ENCODE results near the gene IL12RB1.
"Not testable (repeated sequence)": the region's sequence is repeated elsewhere in the genome, so short reads cannot be mapped to it uniquely, and the experiment has no call there.

Gene IL12RB1

DNA sequence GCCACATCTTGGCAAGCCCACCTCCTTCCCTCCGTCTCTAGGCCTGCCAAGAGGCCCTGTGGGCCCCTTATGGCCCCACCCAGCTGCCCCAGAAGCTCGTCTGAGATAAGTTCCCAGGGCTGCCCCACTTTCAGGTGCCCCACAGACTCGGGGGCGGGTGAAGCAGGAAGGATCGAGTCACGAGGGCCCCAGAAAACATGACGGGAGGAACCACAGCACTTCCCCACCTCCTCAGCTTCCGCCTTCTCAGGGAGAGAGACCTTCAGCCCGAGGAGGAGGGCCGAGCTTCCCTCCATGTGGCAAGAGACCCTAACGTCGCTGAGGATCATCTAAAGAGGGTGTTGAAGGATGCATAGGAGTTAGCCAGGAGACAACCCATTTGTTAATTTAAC lies 4.5 kb upstream of the IL12RB1 start:
- POLR2A ChIA-PET = interaction anchor here (0.8 kb wide), 1 partner anchor 133 kb away, joined by 3 read pairs; no protein-coding TSS in a partner anchor
- no peak for TF ChIP-seq NFRKB (IDR thresholded peaks at IDR 0.05)

GRCh38 chr19:18090545-18091216 lies 3.9 kb upstream of the IL12RB1 start:
- ChIA-PET CTCF (no interaction called here), POLR2A (interaction anchor here (0.8 kb wide), 1 partner anchor 134 kb away, joined by 3 read pairs; no protein-coding TSS in a partner anchor)
- no peak for DNase-seq (ENCODE audit: extremely low spot score)
- TF ChIP-seq LEF1 (IDR thresholded peaks at IDR 0.05; ENCODE audit: borderline replicate concordance) (no peak), FOXM1 (IDR thresholded peaks at IDR 0.05; ENCODE audit: borderline replicate concordance) (no peak)

More for the DNA sequence above, 4.5 kb upstream of the IL12RB1 start:
- DNase-seq (ENCODE audit: extremely low spot score) = no peak
- CTCF ChIA-PET = interaction anchor here (0.9 kb wide), 1 partner anchor 22 kb away, joined by 3 read pairs; no protein-coding TSS in a partner anchor

- TF ChIP-seq BHLHE40 (IDR thresholded peaks at IDR 0.05; ENCODE audit: borderline replicate concordance) (no peak), L3MBTL2 (conservative IDR thresholded peaks at IDR 0.05) (no peak), LEF1 (IDR thresholded peaks at IDR 0.05; ENCODE audit: borderline replicate concordance) (no peak), CTBP1 (IDR thresholded peaks at IDR 0.05; ENCODE audit: borderline replicate concordance) (no peak), ARNT (IDR thresholded peaks at IDR 0.05) (no peak), SP1 (IDR thresholded peaks at IDR 0.05) (no peak), ZNF384 (IDR thresholded peaks at IDR 0.05) (no peak), FOXK2 (IDR thresholded peaks at IDR 0.05) (no peak), TARDBP (IDR thresholded peaks at IDR 0.05) (no peak), SUZ12 (IDR thresholded peaks at IDR 0.05) (no peak), HDGF (IDR thresholded peaks at IDR 0.05; ENCODE audit: borderline replicate concordance) (no peak), FOXA1 (IDR thresholded peaks at IDR 0.05) (no peak), ELF4 (IDR thresholded peaks at IDR 0.05) (no peak), NFRKB (IDR thresholded peaks at IDR 0.05) (no peak), FOXM1 (IDR thresholded peaks at IDR 0.05; ENCODE audit: borderline replicate concordance) (no peak)
- TF ChIP-seq, protein P1, sequence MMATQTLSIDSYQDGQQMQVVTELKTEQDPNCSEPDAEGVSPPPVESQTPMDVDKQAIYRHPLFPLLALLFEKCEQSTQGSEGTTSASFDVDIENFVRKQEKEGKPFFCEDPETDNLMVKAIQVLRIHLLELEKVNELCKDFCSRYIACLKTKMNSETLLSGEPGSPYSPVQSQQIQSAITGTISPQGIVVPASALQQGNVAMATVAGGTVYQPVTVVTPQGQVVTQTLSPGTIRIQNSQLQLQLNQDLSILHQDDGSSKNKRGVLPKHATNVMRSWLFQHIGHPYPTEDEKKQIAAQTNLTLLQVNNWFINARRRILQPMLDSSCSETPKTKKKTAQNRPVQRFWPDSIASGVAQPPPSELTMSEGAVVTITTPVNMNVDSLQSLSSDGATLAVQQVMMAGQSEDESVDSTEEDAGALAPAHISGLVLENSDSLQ (IDR thresholded peaks at IDR 0.05) = no peak
- ChIA-PET CTCF (no interaction called here), POLR2A (no interaction called here)
- no peak for DNase-seq (ENCODE audit: extremely low spot score)
Measured at GRCh38 chr19:18089726-18090125, 3.0 kb upstream of the IL12RB1 start.

GRCh38 chr19:18089096-18089541 lies 2.4 kb upstream of the IL12RB1 start:
- DNase-seq (ENCODE audit: extremely low spot score); POLR2A ChIA-PET; CTCF ChIA-PET: not testable (repeated sequence)

- no peak for DNase-seq (ENCODE audit: extremely low spot score)
- ChIA-PET CTCF (no interaction called here), POLR2A (no interaction called here)
- TF ChIP-seq NFRKB (IDR thresholded peaks at IDR 0.05) (no peak), FOXM1 (IDR thresholded peaks at IDR 0.05; ENCODE audit: borderline replicate concordance) (no peak), SP1 (IDR thresholded peaks at IDR 0.05) (no peak), L3MBTL2 (conservative IDR thresholded peaks at IDR 0.05) (no peak), HDGF (IDR thresholded peaks at IDR 0.05; ENCODE audit: borderline replicate concordance) (no peak), ARNT (IDR thresholded peaks at IDR 0.05) (no peak)
- TF ChIP-seq, protein P1 (IDR thresholded peaks at IDR 0.05) = no peak
Measured at GRCh38 chr19:18085702-18086457, 854 bp downstream of the IL12RB1 start.

DNA sequence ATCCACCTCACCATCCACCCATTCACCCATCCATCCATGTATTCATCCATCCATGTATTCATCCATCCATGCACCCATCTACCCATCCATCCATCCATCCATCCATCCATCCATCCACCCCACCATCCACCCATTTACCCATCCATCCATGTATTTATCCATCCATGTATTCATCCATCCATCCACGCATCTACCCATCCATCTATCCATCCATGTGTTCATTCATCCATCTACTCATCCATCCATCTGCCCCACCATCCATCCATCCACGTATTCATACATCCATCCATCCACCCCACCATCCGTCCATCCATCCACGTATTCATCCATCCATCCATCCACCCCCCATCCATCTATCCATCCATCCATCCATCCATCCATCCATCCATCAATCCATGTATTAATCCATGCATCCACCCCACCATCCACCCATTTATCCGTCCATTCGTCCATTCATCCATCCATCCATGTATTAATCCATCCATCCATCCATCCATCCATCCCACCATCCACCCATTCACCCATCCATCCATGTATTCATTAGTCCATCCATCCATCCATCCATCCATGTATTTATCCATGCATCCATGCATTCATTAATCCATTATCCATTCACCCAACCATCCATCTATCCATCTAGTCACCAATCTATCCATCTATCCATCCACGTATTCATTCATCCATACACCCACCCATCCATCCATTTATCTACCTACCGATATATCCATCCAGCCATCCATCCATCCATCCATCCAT lies 2.6 kb downstream of the IL12RB1 start:
- POLR2A ChIA-PET = no interaction called here

More for the DNA sequence above, 2.6 kb downstream of the IL12RB1 start:
- CTCF ChIA-PET = no interaction called here
- DNase-seq (ENCODE audit: extremely low spot score) = no peak
- no peak for TF ChIP-seq ELF4 (IDR thresholded peaks at IDR 0.05)
- TF ChIP-seq FOXK2 (IDR thresholded peaks at IDR 0.05) = no peak
- no peak for TF ChIP-seq LEF1 (IDR thresholded peaks at IDR 0.05; ENCODE audit: borderline replicate concordance)
- no peak for TF ChIP-seq FOXM1 (IDR thresholded peaks at IDR 0.05; ENCODE audit: borderline replicate concordance)
- TF ChIP-seq ARNT (IDR thresholded peaks at IDR 0.05) = no peak
- TF ChIP-seq SP1 (IDR thresholded peaks at IDR 0.05) = no peak
- TF ChIP-seq HDGF (IDR thresholded peaks at IDR 0.05; ENCODE audit: borderline replicate concordance) = no peak
- TF ChIP-seq SUZ12 (IDR thresholded peaks at IDR 0.05) = no peak
- TF ChIP-seq NFRKB (IDR thresholded peaks at IDR 0.05) = no peak
- no peak for TF ChIP-seq TARDBP (IDR thresholded peaks at IDR 0.05)
- no peak for TF ChIP-seq CTBP1 (IDR thresholded peaks at IDR 0.05; ENCODE audit: borderline replicate concordance)
- no peak for TF ChIP-seq BHLHE40 (IDR thresholded peaks at IDR 0.05; ENCODE audit: borderline replicate concordance)
- no peak for TF ChIP-seq FOXA1 (IDR thresholded peaks at IDR 0.05)

All from HEK293T (cell line).